ENCODE results near the gene AK8. TPM values are rescaled to one million over a fixed set of nuclear protein-coding genes. Genes with fewer than 3 reads are reported as not detected.

The AK8 gene
- total and polyA plus RNA-seq, 8 donors, result 0.56 to 0.89 (median 0.60) TPM; not detected in 5

DNA sequence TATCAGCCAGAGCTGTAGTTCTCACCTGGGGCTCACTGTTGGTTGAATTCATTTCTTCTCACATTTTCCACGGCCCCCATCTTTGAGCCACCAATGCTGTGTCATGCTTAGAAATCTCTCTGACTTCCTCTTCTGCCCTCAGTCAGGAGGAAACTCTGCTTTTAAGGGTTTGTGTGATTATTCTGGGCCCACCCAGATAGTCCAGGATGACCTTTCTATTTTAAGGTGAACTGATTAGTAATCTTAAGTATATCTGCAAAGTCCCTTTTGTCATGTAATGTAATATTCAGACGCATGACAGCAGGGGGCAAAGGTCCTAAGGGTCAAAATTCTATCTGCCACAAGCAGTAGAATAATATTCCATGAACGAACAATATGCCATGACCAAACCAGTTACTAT is 88.4 kb downstream of the AK8 start:
- TF ChIP-seq POLR2AphosphoS5 (IDR thresholded peaks at IDR 0.05) (no peak), EP300 (IDR thresholded peaks at IDR 0.05) (no peak), POLR2A (IDR thresholded peaks at IDR 0.05) (no peak)
- TF ChIP-seq, protein P1, sequence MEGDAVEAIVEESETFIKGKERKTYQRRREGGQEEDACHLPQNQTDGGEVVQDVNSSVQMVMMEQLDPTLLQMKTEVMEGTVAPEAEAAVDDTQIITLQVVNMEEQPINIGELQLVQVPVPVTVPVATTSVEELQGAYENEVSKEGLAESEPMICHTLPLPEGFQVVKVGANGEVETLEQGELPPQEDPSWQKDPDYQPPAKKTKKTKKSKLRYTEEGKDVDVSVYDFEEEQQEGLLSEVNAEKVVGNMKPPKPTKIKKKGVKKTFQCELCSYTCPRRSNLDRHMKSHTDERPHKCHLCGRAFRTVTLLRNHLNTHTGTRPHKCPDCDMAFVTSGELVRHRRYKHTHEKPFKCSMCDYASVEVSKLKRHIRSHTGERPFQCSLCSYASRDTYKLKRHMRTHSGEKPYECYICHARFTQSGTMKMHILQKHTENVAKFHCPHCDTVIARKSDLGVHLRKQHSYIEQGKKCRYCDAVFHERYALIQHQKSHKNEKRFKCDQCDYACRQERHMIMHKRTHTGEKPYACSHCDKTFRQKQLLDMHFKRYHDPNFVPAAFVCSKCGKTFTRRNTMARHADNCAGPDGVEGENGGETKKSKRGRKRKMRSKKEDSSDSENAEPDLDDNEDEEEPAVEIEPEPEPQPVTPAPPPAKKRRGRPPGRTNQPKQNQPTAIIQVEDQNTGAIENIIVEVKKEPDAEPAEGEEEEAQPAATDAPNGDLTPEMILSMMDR (IDR thresholded peaks at IDR 0.05), result no peak
- H3K4me3 ChIP-seq, result no peak overlapping the region
- H3K9me3 ChIP-seq, result no peaks in the 10 kb centered on the region
- intact Hi-C loops (cut with DNase I; ENCODE audit: low total_unique reads), result no loop called here
- no peak overlapping the region for H3K27ac ChIP-seq
- no peak for DNase-seq
- peaks cover 0 to 5% (median 0%) of the 10 kb centered on the region in 4 donors for H3K4me1 ChIP-seq
- no peaks in the 10 kb centered on the region for H3K36me3 ChIP-seq
- peaks cover 0 to 7% (median 0%) of the 10 kb centered on the region in 3 donors for H3K27me3 ChIP-seq
- WGBS, 5 donors, result 56 to 61% (median 56%) methylated on average over 3 of the region's 3 CpGs

DNA sequence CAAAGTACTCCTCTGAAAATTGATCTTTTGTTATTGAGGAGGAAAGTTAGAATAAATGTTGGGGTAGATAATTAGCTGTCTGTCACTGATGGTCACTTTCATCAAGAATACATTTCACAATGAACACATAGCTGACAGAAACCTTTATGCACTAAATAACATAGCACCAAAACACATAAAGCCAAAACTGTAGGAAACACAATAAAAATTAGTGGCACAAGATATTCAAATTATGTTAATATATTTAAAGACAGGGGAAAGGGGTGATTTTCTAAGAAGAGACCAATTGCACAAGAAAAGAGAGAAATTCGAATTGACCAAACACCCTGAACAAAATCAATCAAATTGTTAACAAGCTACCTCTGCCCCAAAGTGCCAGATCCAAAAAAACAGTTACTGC is 89.7 kb downstream of the AK8 start:
- H3K9me3 ChIP-seq, result no peaks in the 10 kb centered on the region
- 67 to 91% (median 88%) methylated on average over 1 of the region's 1 CpG for WGBS, 5 donors
- intact Hi-C loops (cut with DNase I; ENCODE audit: low total_unique reads), result no loop called here
- no peaks in the 10 kb centered on the region for H3K4me1 ChIP-seq
- no peak for DNase-seq
- no peak overlapping the region for H3K27ac ChIP-seq
- TF ChIP-seq, protein P1 (IDR thresholded peaks at IDR 0.05), result no peak
- no peak for TF ChIP-seq POLR2A (IDR thresholded peaks at IDR 0.05)
- TF ChIP-seq POLR2AphosphoS5 (IDR thresholded peaks at IDR 0.05), result no peak
- no peak for TF ChIP-seq EP300 (IDR thresholded peaks at IDR 0.05)
- peaks cover 0 to 4% (median 0%) of the 10 kb centered on the region in 3 donors for H3K27me3 ChIP-seq
- no peak overlapping the region for H3K4me3 ChIP-seq
- no peaks in the 10 kb centered on the region for H3K36me3 ChIP-seq

DNA sequence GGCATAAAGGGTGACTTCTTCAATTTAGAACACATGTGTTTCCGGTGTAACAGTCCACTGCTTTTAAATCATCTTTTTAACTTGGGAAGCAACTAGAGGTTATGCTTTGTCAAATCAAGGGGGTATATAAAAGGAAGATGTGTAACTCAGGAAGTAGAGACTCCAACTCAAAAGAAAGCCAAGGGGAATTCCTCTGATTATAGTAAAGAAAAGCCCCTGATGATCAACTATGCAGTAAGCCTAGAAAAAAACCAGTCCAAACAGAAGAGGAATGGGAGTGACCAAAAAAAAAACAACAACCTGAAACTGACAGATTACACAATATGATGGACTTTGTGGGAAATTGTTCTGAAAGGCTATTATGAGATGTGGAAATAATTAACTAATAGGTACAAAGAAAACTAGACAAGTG is 90.3 kb downstream of the AK8 start:
- DNase-seq, result no peak
- peaks cover 0 to 7% (median 0%) of the 10 kb centered on the region in 3 donors for H3K27me3 ChIP-seq
- H3K27ac ChIP-seq, result no peak overlapping the region

DNA sequence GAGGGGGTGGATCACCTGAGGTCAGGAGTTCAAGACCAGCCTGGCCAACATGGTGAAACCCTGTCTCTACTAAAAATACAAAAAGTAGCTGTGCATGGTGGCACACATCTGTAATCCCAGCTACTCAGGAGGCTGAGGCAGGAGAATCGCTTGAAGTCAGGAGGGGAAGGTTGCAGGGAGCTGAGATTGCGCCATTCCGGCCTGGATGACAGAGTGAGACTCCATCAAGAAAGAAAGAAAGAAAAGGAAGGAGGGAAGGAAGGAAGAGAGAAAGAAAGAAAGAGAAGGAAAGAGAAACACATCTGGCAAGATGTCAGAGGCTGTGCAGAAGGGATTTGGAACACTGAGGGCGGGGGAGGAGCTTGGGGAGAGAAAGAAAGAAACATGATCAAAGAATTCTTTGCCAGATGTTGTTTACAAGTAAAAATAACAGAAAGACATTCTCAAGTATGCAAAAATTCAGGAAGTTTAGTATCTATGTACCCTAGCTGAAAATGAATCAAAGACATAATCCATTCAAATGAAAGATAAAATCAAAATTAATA is 93.7 kb downstream of the AK8 start:
- Histone ChIP-seq H3K9me3 (no peaks in the 10 kb centered on the region), H3K27me3 (peaks cover 0 to 13% (median 0%) of the 10 kb centered on the region in 3 donors), H3K36me3 (no peaks in the 10 kb centered on the region), H3K27ac (no peak overlapping the region), H3K4me3 (no peak overlapping the region), H3K4me1 (no peaks in the 10 kb centered on the region)
- intact Hi-C loops (cut with DNase I; ENCODE audit: low total_unique reads), result no loop called here
- 85 to 92% (median 90%) methylated on average over 4 of the region's 4 CpGs for WGBS, 5 donors
- TF ChIP-seq POLR2AphosphoS5 (IDR thresholded peaks at IDR 0.05) (no peak), POLR2A (IDR thresholded peaks at IDR 0.05) (no peak), EP300 (IDR thresholded peaks at IDR 0.05) (no peak)
- TF ChIP-seq, protein P1 (IDR thresholded peaks at IDR 0.05), result no peak
- DNase-seq, result no peak

More for the DNA sequence above, 90.3 kb downstream of the AK8 start:
- intact Hi-C loops (cut with DNase I; ENCODE audit: low total_unique reads), result no loop called here
- TF ChIP-seq POLR2AphosphoS5 (IDR thresholded peaks at IDR 0.05) (no peak), EP300 (IDR thresholded peaks at IDR 0.05) (no peak), POLR2A (IDR thresholded peaks at IDR 0.05) (no peak)
- TF ChIP-seq, protein P1 (IDR thresholded peaks at IDR 0.05), result no peak
- H3K4me1 ChIP-seq, result no peaks in the 10 kb centered on the region
- no peaks in the 10 kb centered on the region for H3K9me3 ChIP-seq
- no peaks in the 10 kb centered on the region for H3K36me3 ChIP-seq
- 82 to 92% (median 87%) methylated on average over 1 of the region's 1 CpG for WGBS, 5 donors
- no peak overlapping the region for H3K4me3 ChIP-seq

Data from stomach (tissue), 9 donors.